Sigmoid colon (tissue), 4 donors: ENCODE data around the gene UBE2E2.

Source experiments
- POLR2A ChIP-seq, 2 donors: fragments of 450-650 bp; IDR thresholded peaks; one replicate each; pipeline ENCODE4 v1.6.1; 2016; ENCODE audit warnings: antibody characterized with exemption in 2 of 2, mild to moderate bottlenecking in 2 of 2, moderate library complexity in 2 of 2
- POLR2AphosphoS5 ChIP-seq, 4 donors: sonication (generic); formaldehyde crosslinking; IDR thresholded peaks; one replicate each; pipeline ENCODE4 v1.6.1; 2017; ENCODE audit warnings: antibody characterized with exemption in 4 of 4

DNA sequence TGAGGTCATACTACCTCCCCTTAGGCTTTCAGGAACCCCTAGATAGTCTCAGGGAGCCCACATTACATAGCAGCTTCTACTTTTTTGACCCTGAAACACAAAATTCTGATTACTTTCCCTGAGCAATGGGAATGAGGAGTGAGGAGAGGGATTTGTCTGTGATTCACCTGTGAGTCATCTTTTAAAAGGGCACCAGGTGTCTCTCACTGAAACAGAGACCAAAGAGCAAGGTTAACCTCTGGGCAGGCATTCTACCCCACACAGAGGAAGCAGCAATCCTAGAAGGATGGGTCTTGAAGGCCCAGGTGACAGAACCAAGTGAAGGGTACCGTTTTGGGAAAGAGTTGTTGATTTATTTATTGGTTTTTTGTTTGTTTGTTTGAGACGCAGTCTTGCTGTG is 31.1 kb upstream of the UBE2E2 start:
- TF ChIP-seq POLR2AphosphoS5 (IDR thresholded peaks at IDR 0.05) (no peak), POLR2A (IDR thresholded peaks at IDR 0.05) (no peak)
